Measurements from ENCODE around the gene WDR93.

The WDR93 gene

GRCh38 chr15:89740137-89740536 lies 49.5 kb downstream of the WDR93 start:
- Mint-ChIP-seq H3K4me3 (no peak overlapping the region), H3K27me3 (peaks cover 42% of the 10 kb centered on the region), H3K36me3 (no peaks in the 10 kb centered on the region), H3K9me3 (no peaks in the 10 kb centered on the region), H3K27ac (no peak overlapping the region), H3K4me1 (peaks cover 2% of the 10 kb centered on the region)
- CTCF ChIA-PET: interaction anchor here (0.7 to 2.1 kb wide), 13 partner anchors 9 to 335 kb away, joined by 3 to 28 read pairs (median 5); partner anchors contain the start of gene MESP1
- peak; percentile 70 for DNase-seq

DNA sequence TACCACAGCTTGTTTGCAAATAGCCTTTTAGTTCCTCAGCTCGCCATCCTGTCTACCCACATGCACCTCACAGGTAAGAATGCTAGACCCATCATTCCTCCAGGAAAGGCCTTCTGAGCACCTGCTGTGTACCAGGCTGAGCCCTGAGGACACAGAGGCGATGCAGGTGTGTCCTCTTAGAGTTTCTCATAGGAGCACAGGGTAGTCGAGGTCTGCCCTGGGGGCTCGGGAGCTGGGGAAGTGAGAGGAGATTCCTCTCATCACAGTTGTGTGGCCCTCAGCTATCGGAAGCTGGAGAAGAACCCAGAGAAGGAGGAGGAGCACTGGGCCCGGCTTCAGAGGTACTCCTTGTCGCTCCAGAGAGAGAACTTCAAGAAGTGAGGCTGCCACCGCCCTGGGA lies 52.4 kb downstream of the WDR93 start:
- Mint-ChIP-seq H3K4me1 (peaks cover 2% of the 10 kb centered on the region), H3K27ac (no peak overlapping the region), H3K27me3 (peaks cover 21% of the 10 kb centered on the region), H3K9me3 (no peaks in the 10 kb centered on the region), H3K36me3 (no peaks in the 10 kb centered on the region), H3K4me3 (no peak overlapping the region)
- DNase-seq: no peak
- CTCF ChIA-PET: interaction anchor here (1.0 to 1.2 kb wide), 2 partner anchors 19 to 132 kb away, joined by 3 to 9 read pairs; no protein-coding TSS in a partner anchor

- CTCF ChIA-PET: interaction anchor here (1.2 kb wide), 1 partner anchor 131 kb away, joined by 9 read pairs; no protein-coding TSS in a partner anchor
Observed at GRCh38 chr15:89743594-89743993, 53.0 kb downstream of the WDR93 start.

GRCh38 chr15:89745131-89745530 lies 54.5 kb downstream of the WDR93 start:
- H3K27ac Mint-ChIP-seq: no peak overlapping the region
- no peaks in the 10 kb centered on the region for H3K36me3 Mint-ChIP-seq
- peaks cover 7% of the 10 kb centered on the region for H3K4me1 Mint-ChIP-seq
- no peak overlapping the region for H3K4me3 Mint-ChIP-seq
- H3K27me3 Mint-ChIP-seq: peaks cover 38% of the 10 kb centered on the region
- H3K9me3 Mint-ChIP-seq: no peaks in the 10 kb centered on the region
- CTCF ChIA-PET: no interaction called here
- no peak for DNase-seq

More at GRCh38 chr15:89743594-89743993, 53.0 kb downstream of the WDR93 start:
- Mint-ChIP-seq H3K27ac (no peak overlapping the region), H3K4me1 (peaks cover 2% of the 10 kb centered on the region), H3K36me3 (no peaks in the 10 kb centered on the region), H3K4me3 (no peak overlapping the region), H3K9me3 (no peaks in the 10 kb centered on the region), H3K27me3 (peaks cover 24% of the 10 kb centered on the region)
- DNase-seq: no peak

- CTCF ChIA-PET: no interaction called here
- Mint-ChIP-seq H3K27me3 (peaks cover 38% of the 10 kb centered on the region), H3K4me1 (peaks cover 6% of the 10 kb centered on the region), H3K9me3 (no peaks in the 10 kb centered on the region), H3K27ac (no peak overlapping the region), H3K36me3 (no peaks in the 10 kb centered on the region), H3K4me3 (no peak overlapping the region)
- no peak for DNase-seq
Observed at GRCh38 chr15:89745768-89746167, 55.2 kb downstream of the WDR93 start.

- Mint-ChIP-seq H3K27ac (no peak overlapping the region), H3K9me3 (no peaks in the 10 kb centered on the region), H3K4me3 (no peak overlapping the region), H3K4me1 (peaks cover 6% of the 10 kb centered on the region), H3K36me3 (no peaks in the 10 kb centered on the region), H3K27me3 (peaks cover 39% of the 10 kb centered on the region)
- CTCF ChIA-PET: no interaction called here
- DNase-seq: no peak
Observed at GRCh38 chr15:89746386-89746780, 55.8 kb downstream of the WDR93 start.

- no peaks in the 10 kb centered on the region for H3K9me3 Mint-ChIP-seq
- peaks cover 6% of the 10 kb centered on the region for H3K4me1 Mint-ChIP-seq
- H3K4me3 Mint-ChIP-seq: no peak overlapping the region
- H3K27me3 Mint-ChIP-seq: peaks cover 51% of the 10 kb centered on the region
- DNase-seq: no peak
- H3K36me3 Mint-ChIP-seq: no peaks in the 10 kb centered on the region
- CTCF ChIA-PET: interaction anchor here (1.2 kb wide), 1 partner anchor 13 kb away, joined by 4 read pairs; no protein-coding TSS in a partner anchor
- no peak overlapping the region for H3K27ac Mint-ChIP-seq
Observed at GRCh38 chr15:89747708-89748682, 57.4 kb downstream of the WDR93 start.

DNA sequence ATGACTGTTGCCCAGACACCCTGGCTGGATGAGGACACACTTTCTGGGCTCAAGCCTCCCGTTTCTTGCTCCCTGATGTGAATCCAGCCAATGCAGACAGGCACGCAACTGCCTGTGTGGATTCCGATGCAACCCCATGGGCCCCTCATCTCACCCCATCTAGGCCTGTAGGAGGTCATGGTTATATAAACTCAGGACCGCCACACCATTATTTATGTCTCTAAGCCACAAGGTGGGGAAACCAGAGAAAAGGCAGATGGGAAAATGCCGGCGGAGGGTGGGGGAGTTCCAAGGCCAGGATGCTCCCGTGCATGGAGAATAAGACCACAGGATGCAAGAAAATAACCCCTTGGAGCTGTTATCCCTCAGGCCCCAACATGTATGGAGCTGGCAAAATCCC lies 58.4 kb downstream of the WDR93 start:
- H3K4me3 Mint-ChIP-seq: no peak overlapping the region
- peaks cover 6% of the 10 kb centered on the region for H3K4me1 Mint-ChIP-seq
- H3K36me3 Mint-ChIP-seq: no peaks in the 10 kb centered on the region
- DNase-seq: no peak
- peaks cover 55% of the 10 kb centered on the region for H3K27me3 Mint-ChIP-seq
- no peaks in the 10 kb centered on the region for H3K9me3 Mint-ChIP-seq
- no peak overlapping the region for H3K27ac Mint-ChIP-seq
- CTCF ChIA-PET: interaction anchor here (1.2 to 1.3 kb wide), 2 partner anchors 9 to 12 kb away, joined by 4 to 8 read pairs; no protein-coding TSS in a partner anchor

DNA sequence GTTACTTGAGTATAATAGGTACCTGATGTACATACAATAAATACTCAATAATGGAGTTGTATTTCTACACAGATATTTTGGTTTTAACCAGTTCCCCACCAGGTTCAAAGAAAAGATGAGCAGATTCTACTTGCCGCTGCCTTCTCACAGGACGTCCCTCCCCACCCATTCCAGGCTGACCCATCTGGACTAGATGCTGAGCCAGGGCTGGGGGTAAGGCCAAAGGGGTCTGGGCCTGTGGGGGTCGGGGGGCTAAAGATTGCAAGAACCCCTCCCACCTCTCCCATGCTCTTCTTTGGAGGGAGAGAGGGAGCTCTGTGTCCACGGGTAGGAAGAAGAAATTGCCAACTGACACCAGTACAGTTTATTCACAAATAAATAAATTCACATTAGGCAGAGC lies 58.9 kb downstream of the WDR93 start:
- Mint-ChIP-seq H3K27me3 (peaks cover 60% of the 10 kb centered on the region), H3K27ac (no peak overlapping the region), H3K4me1 (peaks cover 6% of the 10 kb centered on the region), H3K4me3 (peak overlapping the region; percentile 71), H3K36me3 (no peaks in the 10 kb centered on the region), H3K9me3 (no peaks in the 10 kb centered on the region)
- DNase-seq: no peak
- CTCF ChIA-PET: interaction anchor here (0.8 to 1.7 kb wide), 4 partner anchors 9 to 127 kb away, joined by 3 to 8 read pairs (median 6); no protein-coding TSS in a partner anchor

- H3K4me3 Mint-ChIP-seq: peak overlapping the region; percentile 71
- H3K9me3 Mint-ChIP-seq: no peaks in the 10 kb centered on the region
- no peaks in the 10 kb centered on the region for H3K36me3 Mint-ChIP-seq
- peaks cover 61% of the 10 kb centered on the region for H3K27me3 Mint-ChIP-seq
- H3K4me1 Mint-ChIP-seq: peaks cover 6% of the 10 kb centered on the region
- no peak for DNase-seq
- CTCF ChIA-PET: interaction anchor here (0.8 to 1.7 kb wide), 6 partner anchors 10 to 127 kb away, joined by 3 to 8 read pairs (median 6); no protein-coding TSS in a partner anchor
- peak overlapping the region; percentile 28 for H3K27ac Mint-ChIP-seq
Observed at GRCh38 chr15:89749951-89750559, 59.4 kb downstream of the WDR93 start.

GRCh38 chr15:89750560-89751542 lies 60.2 kb downstream of the WDR93 start, which contains the start of gene MESP1:
TSS of gene MESP1 (minus strand) at chr15:89751249. CDS start at chr15:89751231, 18 bp downstream.
- H3K27ac Mint-ChIP-seq: no peak within 1 kb of the TSS

GRCh38 chr15:89751748-89752147 lies 61.1 kb downstream of the WDR93 start:
- Mint-ChIP-seq H3K9me3 (no peaks in the 10 kb centered on the region), H3K27me3 (peaks cover 73% of the 10 kb centered on the region), H3K4me3 (peak overlapping the region; percentile 23)

More at GRCh38 chr15:89750560-89751542, 60.2 kb downstream of the WDR93 start, which contains the start of gene MESP1:
- CTCF ChIA-PET: interaction anchor here (1.2 to 1.7 kb wide), 4 partner anchors 10 to 126 kb away, joined by 5 to 7 read pairs (median 6); no protein-coding TSS in a partner anchor
- H3K27me3 Mint-ChIP-seq: peaks cover 64% of the 10 kb centered on the region
- peaks cover 6% of the 10 kb centered on the region for H3K4me1 Mint-ChIP-seq
- H3K4me3 Mint-ChIP-seq: peak within 1 kb of the TSS; percentile 72
- peak; percentile 91 for DNase-seq
- H3K36me3 Mint-ChIP-seq: no peaks in the 10 kb centered on the region
- no peaks in the 10 kb centered on the region for H3K9me3 Mint-ChIP-seq

DNA sequence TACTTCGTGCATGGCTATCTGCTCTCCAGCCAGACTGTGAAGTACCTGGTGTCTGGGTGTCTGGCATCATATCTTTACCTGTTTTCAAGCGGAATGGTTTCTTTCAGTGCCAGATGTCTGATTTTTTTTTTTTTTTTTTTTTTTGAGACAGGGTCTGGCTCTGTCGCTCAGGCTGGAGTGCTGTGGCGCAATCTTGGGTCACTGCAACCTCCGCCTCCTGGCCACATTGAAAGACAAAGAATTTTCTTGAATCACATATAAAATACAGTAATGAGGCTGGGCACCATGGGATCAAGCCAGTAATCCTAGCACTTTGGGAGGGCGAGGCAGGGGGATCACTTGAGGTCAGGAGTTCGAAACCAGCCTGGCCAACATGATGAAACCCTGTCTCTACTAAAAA lies 63.2 kb downstream of the WDR93 start:
- DNase-seq: no peak
- Mint-ChIP-seq H3K27me3 (peaks cover 71% of the 10 kb centered on the region), H3K9me3 (no peaks in the 10 kb centered on the region), H3K4me1 (peaks cover 6% of the 10 kb centered on the region), H3K36me3 (no peaks in the 10 kb centered on the region), H3K27ac (no peak overlapping the region), H3K4me3 (no peak overlapping the region)
- CTCF ChIA-PET: interaction anchor here (2.1 kb wide), 1 partner anchor 8 kb away, joined by 8 read pairs; no protein-coding TSS in a partner anchor

More at GRCh38 chr15:89751748-89752147, 61.1 kb downstream of the WDR93 start:
- no peak for DNase-seq
- peaks cover 6% of the 10 kb centered on the region for H3K4me1 Mint-ChIP-seq
- H3K36me3 Mint-ChIP-seq: no peaks in the 10 kb centered on the region
- H3K27ac Mint-ChIP-seq: no peak overlapping the region
- CTCF ChIA-PET: interaction anchor here (0.7 to 2.1 kb wide), 3 partner anchors 10 to 123 kb away, joined by 3 to 8 read pairs (median 6); no protein-coding TSS in a partner anchor

All from activated naive CD4-positive, alpha-beta T cell treated with anti-CD3 and anti-CD28 coated beads, Interleukin-2, amount 10 ng/mL, durations not matched to agents 7 days and 5 days (primary cell).